ENCODE measurements around the gene PA2G4.
A peak's percentile ranks its signal among the peaks of the same experiment; 100 is the strongest.
"Not testable (repeated sequence)": the region's sequence is repeated elsewhere in the genome, so short reads cannot be mapped to it uniquely, and the experiment has no call there.

The PA2G4 gene
- total RNA-seq = 45.8 to 284 (median 91.5) reads per million in 9 experiments

DNA sequence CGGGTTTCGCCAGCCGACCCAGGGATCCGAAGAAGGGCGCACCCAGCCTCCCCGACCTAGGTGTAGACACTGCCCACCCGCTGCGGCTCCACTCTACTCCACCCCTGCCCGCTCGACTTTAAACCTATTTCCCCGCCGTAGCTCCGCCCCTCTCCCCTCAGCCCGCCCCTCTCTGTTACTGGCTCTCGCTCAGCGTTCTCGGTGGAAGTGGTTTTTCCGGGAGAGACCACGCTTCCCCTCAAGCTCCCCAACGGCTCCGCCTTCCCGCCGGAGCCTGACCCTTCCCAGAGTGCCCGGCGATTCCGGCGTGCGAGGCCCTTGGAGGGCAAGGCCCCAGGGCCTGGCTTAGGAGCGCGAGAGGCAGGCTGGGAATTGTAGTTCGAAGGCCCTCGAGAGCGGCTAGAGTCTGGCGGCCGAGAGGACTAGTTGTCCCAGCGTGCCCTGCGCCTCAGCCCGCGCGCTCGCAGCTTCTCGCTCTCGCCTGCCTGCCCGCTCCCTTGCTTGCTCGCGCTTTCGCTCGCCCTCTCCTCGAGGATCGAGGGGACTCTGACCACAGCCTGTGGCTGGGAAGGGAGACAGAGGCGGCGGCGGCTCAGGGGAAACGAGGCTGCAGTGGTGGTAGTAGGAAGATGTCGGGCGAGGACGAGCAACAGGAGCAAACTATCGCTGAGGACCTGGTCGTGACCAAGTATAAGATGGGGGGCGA is at the start of gene PA2G4:
TSS of gene PA2G4 (plus strand) at position 451 of the 706 bp plus-strand sequence. CDS start at position 630, 179 bp downstream.
- Mint-ChIP-seq H3K4me3 (peak within 1 kb of the TSS; percentile 95 to 96), H3K27me3 (no peaks in the 10 kb centered on the region), H3K27ac (peak within 1 kb of the TSS; percentile 93 to 94), H3K36me3 (ENCODE audit: insufficient read depth) (peaks cover 41% of the 10 kb centered on the region), H3K9me3 (no peaks in the 10 kb centered on the region), H3K4me1 (ENCODE audit: low read depth in 2 of 2) (peaks cover 42 to 59% of the 10 kb centered on the region in 2 donors)
- ATAC-seq (replicated peaks) (peak; percentile 84), DNase-seq (peak; percentile 89 to 93 (median 91))

DNA sequence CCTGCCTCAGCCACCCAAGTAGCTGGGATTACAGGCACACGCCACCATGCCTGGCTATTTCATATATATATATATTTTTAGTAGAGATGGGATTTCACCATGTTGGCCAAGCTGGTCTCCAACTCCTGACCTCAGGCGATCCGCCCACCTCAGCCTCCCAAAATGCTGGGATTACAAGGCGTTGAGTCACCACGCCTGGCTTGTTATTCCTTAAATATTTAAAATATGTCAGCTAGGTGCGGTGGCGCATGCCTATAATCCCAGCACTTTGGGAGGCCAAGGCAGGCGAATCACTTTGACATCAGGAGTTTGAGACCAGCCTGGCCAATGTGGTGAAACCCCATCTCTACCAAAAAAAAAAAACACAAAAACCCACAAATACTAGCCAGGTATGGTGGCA is 44.4 kb upstream of the PA2G4 start:
- not testable (repeated sequence) for DNase-seq; H3K36me3 Mint-ChIP-seq (ENCODE audit: insufficient read depth); H3K27me3 Mint-ChIP-seq; H3K9me3 Mint-ChIP-seq; H3K4me3 Mint-ChIP-seq; ATAC-seq (replicated peaks); H3K4me1 Mint-ChIP-seq (ENCODE audit: low read depth in 2 of 2); H3K27ac Mint-ChIP-seq

DNA sequence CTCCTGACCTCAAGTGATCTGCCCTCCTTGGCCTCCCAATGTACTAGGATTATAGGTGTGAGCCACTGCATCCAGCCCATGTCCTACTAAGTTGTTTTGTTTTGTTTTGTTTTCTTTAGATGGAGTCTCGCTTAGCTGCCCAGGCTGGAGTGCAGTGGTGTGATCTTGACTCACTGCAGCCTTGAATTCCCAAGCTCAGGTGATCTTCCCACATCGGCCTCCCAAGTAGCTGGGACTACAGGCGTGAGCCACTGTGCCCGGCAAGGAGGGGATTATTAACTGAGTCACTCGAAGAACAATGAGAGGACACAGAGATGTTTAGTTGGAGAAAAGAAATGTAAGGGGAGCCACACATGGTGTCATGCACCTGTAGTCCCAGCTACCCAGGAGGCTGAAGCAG is 42.4 kb upstream of the PA2G4 start:
- no peaks in the 10 kb centered on the region for H3K36me3 Mint-ChIP-seq (ENCODE audit: insufficient read depth)
- no peaks in the 10 kb centered on the region for H3K4me1 Mint-ChIP-seq (ENCODE audit: low read depth in 2 of 2)
- peaks cover 0 to 8% of the 10 kb centered on the region in 2 donors for H3K27me3 Mint-ChIP-seq
- DNase-seq (no peak), ATAC-seq (replicated peaks) (no peak)
- no peak overlapping the region for H3K27ac Mint-ChIP-seq
- no peaks in the 10 kb centered on the region for H3K9me3 Mint-ChIP-seq
- H3K4me3 Mint-ChIP-seq = no peak overlapping the region

DNA sequence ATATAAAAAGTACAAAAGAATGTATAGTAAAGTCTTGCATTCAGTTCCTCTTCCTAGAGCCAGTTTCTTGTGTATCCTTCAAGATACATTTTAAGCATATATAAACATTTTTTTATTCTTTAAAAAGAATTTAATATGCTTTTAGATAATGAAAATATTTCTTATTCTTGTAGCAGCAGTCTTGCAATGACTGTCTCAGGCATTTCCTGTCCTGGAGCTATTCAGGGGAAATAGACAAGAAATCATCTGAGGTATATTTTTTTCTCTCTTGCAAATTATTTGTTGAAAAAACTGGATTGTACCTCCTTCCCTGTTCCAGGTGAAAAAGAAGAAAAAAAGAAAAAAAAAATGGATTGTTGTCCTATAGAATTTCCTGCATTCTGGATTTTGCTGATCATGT is 41.4 kb upstream of the PA2G4 start:
- H3K27me3 Mint-ChIP-seq = peaks cover 0 to 8% of the 10 kb centered on the region in 2 donors
- H3K9me3 Mint-ChIP-seq = no peaks in the 10 kb centered on the region
- DNase-seq (no peak), ATAC-seq (replicated peaks) (no peak)
- no peak overlapping the region for H3K27ac Mint-ChIP-seq
- H3K4me1 Mint-ChIP-seq (ENCODE audit: low read depth in 2 of 2) = no peaks in the 10 kb centered on the region
- H3K36me3 Mint-ChIP-seq (ENCODE audit: insufficient read depth) = no peaks in the 10 kb centered on the region
- H3K4me3 Mint-ChIP-seq = no peak overlapping the region

DNA sequence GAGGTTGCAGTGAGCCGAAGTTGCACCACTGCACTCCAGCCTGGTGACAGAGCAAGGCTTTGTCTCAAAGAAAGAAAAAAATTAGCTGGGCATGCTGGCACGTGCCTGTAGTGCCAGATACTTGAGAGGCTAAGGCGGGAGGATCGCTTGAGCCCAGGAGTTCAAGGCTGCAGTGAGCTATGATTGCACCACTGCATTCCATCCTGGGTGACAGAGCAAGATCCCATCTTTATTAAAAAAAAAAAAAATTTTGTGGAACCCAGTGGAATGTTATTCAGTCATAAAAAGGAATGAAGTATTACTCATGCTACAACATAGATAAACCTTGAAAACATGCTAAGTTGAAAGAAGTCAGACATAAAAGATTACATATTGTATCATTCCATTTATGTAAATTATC is 32.7 kb upstream of the PA2G4 start:
- Mint-ChIP-seq H3K27me3 (no peaks in the 10 kb centered on the region), H3K4me1 (ENCODE audit: low read depth in 2 of 2) (peaks cover 0 to 2% of the 10 kb centered on the region in 2 donors), H3K4me3 (no peak overlapping the region), H3K9me3 (no peaks in the 10 kb centered on the region), H3K27ac (no peak overlapping the region), H3K36me3 (ENCODE audit: insufficient read depth) (no peaks in the 10 kb centered on the region)
- no peak for ATAC-seq (replicated peaks)
- DNase-seq = no peak

DNA sequence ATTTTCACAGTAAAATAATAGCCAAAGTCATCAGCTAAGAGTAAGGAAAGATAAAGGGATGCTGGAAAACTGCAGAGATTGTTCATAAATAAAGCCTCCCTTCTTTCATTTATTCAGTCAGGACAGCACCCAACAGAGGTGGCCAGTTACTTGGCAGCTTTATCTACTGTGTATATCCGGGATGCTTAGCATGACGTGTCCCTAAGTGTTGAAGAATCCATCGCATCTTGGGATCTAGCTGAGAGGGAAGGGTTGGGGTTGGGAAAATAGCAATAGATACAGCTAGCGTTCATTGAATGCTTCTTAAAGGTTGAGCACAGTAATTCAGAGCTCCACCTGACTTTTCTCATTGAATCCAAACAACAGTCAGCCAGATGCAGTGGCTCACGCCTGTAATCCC is 30.0 kb upstream of the PA2G4 start:
- H3K27ac Mint-ChIP-seq = no peak overlapping the region
- ATAC-seq (replicated peaks) = no peak

DNA sequence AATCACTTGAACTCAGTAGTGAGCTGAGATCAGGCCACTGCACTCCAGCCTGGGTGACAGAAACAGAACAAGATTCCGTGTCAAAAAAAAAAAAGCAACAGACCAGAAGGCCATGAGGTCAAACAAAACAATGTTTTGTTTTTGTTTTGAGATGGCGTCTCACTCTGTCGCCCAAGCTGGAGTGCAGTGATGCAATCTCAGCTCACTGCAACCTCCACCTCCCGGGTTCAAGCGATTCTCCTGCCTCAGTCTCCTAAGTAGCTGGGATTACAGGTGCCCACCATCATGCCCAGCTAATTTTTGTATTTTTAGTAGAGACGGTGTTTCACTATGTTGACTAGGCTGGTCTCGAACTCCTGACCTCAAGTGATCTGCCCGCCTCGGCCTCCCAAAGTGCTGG is 26.4 kb upstream of the PA2G4 start:
- H3K36me3 Mint-ChIP-seq (ENCODE audit: insufficient read depth); H3K4me1 Mint-ChIP-seq (ENCODE audit: low read depth in 2 of 2); DNase-seq; H3K9me3 Mint-ChIP-seq; ATAC-seq (replicated peaks): not testable (repeated sequence)
- Mint-ChIP-seq H3K27me3 (peaks cover 0 to 17% of the 10 kb centered on the region in 2 donors), H3K27ac (peak overlapping the region in 1 of 2 donors; percentile 41), H3K4me3 (peak overlapping the region; percentile 27 to 83)

More for the DNA sequence above, 30.0 kb upstream of the PA2G4 start:
- Mint-ChIP-seq H3K4me1 (ENCODE audit: low read depth in 2 of 2) (peaks cover 0 to 2% of the 10 kb centered on the region in 2 donors), H3K4me3 (no peak overlapping the region), H3K27me3 (no peaks in the 10 kb centered on the region), H3K9me3 (no peaks in the 10 kb centered on the region), H3K36me3 (ENCODE audit: insufficient read depth) (no peaks in the 10 kb centered on the region)
- DNase-seq = no peak

DNA sequence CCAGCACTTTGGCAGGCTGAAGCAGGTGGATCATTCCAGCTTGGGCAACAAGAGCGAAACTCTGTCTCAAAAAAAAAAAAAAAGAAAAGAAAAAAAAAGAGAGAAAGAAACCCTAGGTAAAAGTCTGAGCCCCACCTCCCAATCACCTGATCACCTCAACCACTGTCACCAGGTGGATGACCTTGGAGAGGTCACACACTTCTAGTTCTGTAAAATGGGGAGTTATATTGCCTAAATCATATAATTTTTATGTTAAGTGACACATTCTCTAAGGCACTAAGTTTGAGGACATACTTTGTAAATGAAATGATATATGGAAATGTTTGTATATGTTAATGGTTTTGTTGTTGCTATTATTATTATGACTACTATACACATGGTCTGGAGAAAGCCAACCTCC is 25.9 kb upstream of the PA2G4 start:
- peak overlapping the region in 1 of 2 donors; percentile 41 for H3K27ac Mint-ChIP-seq
- H3K27me3 Mint-ChIP-seq = peaks cover 0 to 18% of the 10 kb centered on the region in 2 donors
- H3K9me3 Mint-ChIP-seq = no peaks in the 10 kb centered on the region
- DNase-seq (no peak), ATAC-seq (replicated peaks) (no peak)
- peaks cover 3% of the 10 kb centered on the region for H3K36me3 Mint-ChIP-seq (ENCODE audit: insufficient read depth)
- H3K4me3 Mint-ChIP-seq = peak overlapping the region; percentile 83 to 84
- peaks cover 2 to 4% of the 10 kb centered on the region in 2 donors for H3K4me1 Mint-ChIP-seq (ENCODE audit: low read depth in 2 of 2)

DNA sequence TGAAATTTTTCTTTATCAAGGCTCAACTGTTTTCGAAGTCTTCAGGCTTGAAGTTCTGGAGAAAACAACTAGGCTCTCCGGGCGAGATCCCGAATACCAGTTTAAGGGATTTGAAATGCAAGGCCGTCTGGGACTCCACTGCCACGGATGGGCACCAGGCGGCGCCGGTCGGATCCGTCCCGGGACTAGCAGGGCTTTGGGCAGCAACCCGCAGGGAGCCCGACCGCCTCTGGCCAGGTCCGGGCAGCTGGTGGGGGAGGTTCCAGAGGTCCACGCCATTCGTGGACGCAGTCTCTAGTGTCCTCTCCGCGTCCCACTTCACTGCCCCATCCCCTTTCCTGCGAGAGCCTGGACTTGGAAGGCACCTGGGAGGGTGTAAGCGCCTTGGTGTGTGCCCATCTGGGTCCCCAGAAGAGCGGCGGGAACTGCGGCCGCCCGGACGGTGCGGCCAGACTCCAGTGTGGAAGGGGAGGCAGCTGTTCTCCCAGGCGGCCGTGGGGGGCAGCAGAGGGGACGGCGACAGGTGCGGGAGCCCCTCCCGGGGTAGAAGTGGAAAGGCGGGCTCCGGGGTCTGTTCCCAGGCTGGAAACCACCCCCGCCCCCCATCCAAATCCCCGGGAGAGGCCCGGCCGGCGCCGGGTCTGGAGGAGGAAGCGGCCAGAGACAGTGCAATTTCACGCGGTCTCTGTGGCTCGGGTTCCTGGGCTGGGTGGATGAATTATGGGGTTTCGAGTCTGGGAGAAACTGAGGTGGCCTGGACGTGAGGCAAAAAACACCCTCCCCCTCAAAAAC is 25.2 kb upstream of the PA2G4 start:
- Mint-ChIP-seq H3K27me3 (peaks cover 6 to 25% of the 10 kb centered on the region in 2 donors), H3K4me3 (peak overlapping the region; percentile 83 to 84), H3K9me3 (no peaks in the 10 kb centered on the region), H3K36me3 (ENCODE audit: insufficient read depth) (peaks cover 3% of the 10 kb centered on the region), H3K4me1 (ENCODE audit: low read depth in 2 of 2) (peaks cover 2 to 4% of the 10 kb centered on the region in 2 donors), H3K27ac (no peak overlapping the region)
- ATAC-seq (replicated peaks) = peak; percentile 73
- DNase-seq = peak; percentile 41 to 42 (median 41)

DNA sequence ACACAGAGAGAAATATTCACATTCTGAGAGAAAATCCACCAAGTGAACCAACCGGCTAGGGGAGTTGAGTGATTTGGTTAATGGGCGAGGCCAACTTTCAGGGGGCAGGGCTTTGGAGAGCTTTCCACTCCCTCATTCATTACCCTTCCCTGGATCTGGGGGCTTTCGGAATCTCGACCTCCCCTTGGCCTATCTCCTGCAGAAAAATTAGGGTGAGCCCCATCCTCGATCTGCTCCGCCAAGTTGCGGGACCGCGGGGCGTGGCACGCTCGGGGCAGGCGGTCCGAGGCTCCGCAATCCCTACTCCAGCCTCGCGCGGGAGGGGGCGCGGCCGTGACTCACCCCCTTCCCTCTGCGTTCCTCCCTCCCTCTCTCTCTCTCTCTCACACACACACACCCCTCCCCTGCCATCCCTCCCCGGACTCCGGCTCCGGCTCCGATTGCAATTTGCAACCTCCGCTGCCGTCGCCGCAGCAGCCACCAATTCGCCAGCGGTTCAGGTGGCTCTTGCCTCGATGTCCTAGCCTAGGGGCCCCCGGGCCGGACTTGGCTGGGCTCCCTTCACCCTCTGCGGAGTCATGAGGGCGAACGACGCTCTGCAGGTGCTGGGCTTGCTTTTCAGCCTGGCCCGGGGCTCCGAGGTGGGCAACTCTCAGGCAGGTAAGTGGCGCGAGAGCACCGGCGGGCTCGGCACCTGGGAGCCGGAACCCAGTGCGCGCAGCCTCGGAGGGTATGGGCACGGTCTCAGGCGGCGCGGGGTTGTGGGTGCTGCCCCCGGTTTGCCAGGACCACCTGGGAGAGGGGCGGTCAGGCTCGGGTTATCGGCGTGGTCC is 24.4 kb upstream of the PA2G4 start, which contains the start of gene ERBB3:
TSS of gene ERBB3 (plus strand) at position 443 of the 833 bp plus-strand sequence. CDS start at position 579, 136 bp downstream.
- H3K27ac Mint-ChIP-seq = peak within 1 kb of the TSS in 1 of 2 donors; percentile 55
- peaks cover 6 to 26% of the 10 kb centered on the region in 2 donors for H3K27me3 Mint-ChIP-seq
- peak within 1 kb of the TSS; percentile 83 to 84 for H3K4me3 Mint-ChIP-seq
- ATAC-seq (replicated peaks) (peak; percentile 79), DNase-seq (peak; percentile 33 to 41 (median 37))
- peaks cover 2 to 4% of the 10 kb centered on the region in 2 donors for H3K4me1 Mint-ChIP-seq (ENCODE audit: low read depth in 2 of 2)
- H3K9me3 Mint-ChIP-seq = no peaks in the 10 kb centered on the region
- H3K36me3 Mint-ChIP-seq (ENCODE audit: insufficient read depth) = peaks cover 3% of the 10 kb centered on the region

DNA sequence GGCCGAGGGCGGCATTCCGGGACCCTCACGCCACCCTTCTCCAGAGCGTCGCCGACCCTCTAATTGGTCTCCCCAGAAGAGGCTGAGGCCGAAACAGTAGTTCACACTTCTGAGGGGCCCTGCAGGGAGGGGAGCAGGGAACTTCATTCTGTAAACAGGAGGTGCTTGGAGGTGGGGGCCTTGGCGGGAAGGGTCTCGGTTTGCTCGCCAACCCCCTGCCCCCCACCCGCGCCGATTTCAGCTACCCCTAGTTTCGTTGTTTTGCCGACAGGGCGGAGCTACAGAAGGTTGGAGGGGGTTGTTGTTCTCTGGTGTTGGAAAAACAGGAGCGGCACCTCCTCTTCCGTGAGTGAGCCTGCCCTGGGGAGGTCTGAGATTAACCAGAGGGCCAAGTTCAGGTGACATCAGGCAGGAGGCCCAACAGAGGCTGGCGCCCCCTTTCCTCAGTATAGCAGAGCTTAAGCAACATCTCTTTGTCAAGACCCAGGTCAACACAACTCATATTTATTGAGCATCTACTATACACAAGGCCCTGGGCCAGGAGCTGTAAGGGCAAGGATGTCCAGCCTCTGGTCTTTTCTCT is 23.7 kb upstream of the PA2G4 start:
- no peaks in the 10 kb centered on the region for H3K9me3 Mint-ChIP-seq
- H3K27me3 Mint-ChIP-seq = peaks cover 6 to 26% of the 10 kb centered on the region in 2 donors
- H3K36me3 Mint-ChIP-seq (ENCODE audit: insufficient read depth) = peaks cover 3% of the 10 kb centered on the region
- H3K4me1 Mint-ChIP-seq (ENCODE audit: low read depth in 2 of 2) = peaks cover 2 to 4% of the 10 kb centered on the region in 2 donors
- H3K27ac Mint-ChIP-seq = no peak overlapping the region
- DNase-seq (no peak), ATAC-seq (replicated peaks) (no peak)
- peak overlapping the region; percentile 83 to 84 for H3K4me3 Mint-ChIP-seq

DNA sequence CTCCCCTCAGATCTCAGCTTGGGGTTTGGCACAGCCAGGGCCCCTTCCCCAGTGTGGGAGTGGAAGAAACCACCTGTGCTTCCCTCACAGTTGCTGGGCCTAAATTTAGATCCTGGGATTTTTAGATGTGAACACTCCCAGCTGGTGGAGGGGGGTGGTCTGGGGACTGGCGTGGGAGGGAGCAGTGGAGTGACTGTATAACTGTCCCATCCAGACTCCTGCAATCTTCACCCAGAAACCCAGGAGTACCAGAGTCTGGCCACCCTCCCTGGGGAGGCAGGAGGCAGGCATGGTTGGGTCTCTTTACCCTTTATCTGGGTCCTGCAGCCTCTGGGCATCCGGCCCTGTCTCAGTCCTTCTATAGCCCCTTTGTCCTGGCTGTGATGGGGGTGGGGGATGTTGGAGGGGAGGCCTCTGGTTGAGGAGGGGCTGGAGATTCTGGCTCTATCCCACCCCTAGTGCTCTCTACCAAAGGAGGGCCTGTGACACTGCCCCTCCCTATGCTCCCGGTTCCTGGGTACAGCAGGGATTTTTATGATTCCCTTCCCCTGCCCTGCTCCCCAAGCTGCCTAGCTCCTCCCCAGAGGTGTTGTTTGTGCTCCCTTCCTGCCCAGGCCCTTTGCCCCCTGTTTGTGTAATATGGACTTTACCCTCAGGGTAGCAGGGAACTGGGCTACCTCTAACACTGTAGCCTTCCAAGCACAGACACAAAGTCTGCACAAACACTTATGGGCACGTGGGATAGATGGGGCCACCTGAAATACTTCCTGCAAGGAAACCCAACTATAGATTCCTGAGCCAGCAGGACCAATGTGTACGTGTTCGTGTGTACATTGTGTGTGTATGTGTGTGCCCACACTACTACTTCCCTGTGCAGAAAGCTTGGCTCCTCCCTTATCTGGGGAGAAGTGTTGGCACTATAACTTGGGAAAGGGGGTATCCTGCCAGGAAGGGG is 22.7 kb upstream of the PA2G4 start:
- Mint-ChIP-seq H3K36me3 (ENCODE audit: insufficient read depth) (peaks cover 3% of the 10 kb centered on the region), H3K4me1 (ENCODE audit: low read depth in 2 of 2) (peaks cover 2 to 4% of the 10 kb centered on the region in 2 donors), H3K9me3 (no peaks in the 10 kb centered on the region), H3K27ac (no peak overlapping the region), H3K4me3 (peak overlapping the region; percentile 83 to 84), H3K27me3 (peaks cover 6 to 26% of the 10 kb centered on the region in 2 donors)
- DNase-seq (no peak), ATAC-seq (replicated peaks) (no peak)

Measured in effector memory CD8-positive, alpha-beta T cell (primary cell).